Thymus (tissue), 11 donors: ENCODE measurements around the gene EHF. TPM values are rescaled to one million over a fixed set of nuclear protein-coding genes. Genes with fewer than 3 reads are reported as not detected.

Experiments used
- DNase-seq, 9 donors: peaks; one replicate each; pipeline ENCODE4 v3.0.0-alpha.2; 2013; ENCODE audit warnings: low spot score in 9 of 9, low read depth in 6 of 9, missing footprints in 1 of 9
- H3K27ac ChIP-seq, 2 donors: one replicate each; pipeline ENCODE4 v1.5.1; 2013; ENCODE audit warnings: control low read depth in 1 of 2, low read depth in 1 of 2, low read length in 1 of 2, mild to moderate bottlenecking in 1 of 2, moderate library complexity in 1 of 2
- H3K27me3 ChIP-seq, 2 donors: one replicate each; pipeline ENCODE4 v1.5.1; 2013; ENCODE audit warnings: low read length in 1 of 2; ENCODE audit not compliant: control insufficient read depth in 2 of 2, insufficient read depth in 1 of 2
- H3K36me3 ChIP-seq, 2 donors: one replicate each; pipeline ENCODE4 v1.5.1; 2013; ENCODE audit warnings: low read length in 1 of 2, mild to moderate bottlenecking in 1 of 2, moderate library complexity in 1 of 2; ENCODE audit not compliant: control insufficient read depth in 2 of 2, insufficient read depth in 2 of 2
- H3K4me1 ChIP-seq, 2 donors: one replicate each; pipeline ENCODE4 v1.5.1; 2013; ENCODE audit warnings: low read length in 2 of 2; ENCODE audit not compliant: control insufficient read depth in 2 of 2, insufficient read depth in 2 of 2
- H3K4me3 ChIP-seq, 2 donors: one replicate each; pipeline ENCODE4 v1.5.1; 2013; ENCODE audit warnings: low read length in 2 of 2, control low read depth in 1 of 2, mild to moderate bottlenecking in 1 of 2
- H3K9me3 ChIP-seq, 2 donors: one replicate each; pipeline ENCODE4 v1.5.1; 2013; ENCODE audit warnings: low read length in 1 of 2, mild to moderate bottlenecking in 1 of 2; ENCODE audit not compliant: control insufficient read depth in 2 of 2, insufficient read depth in 1 of 2
- WGBS: extraction: QIAGEN DNeasy Blood & Tissue Kit; methylation state at CpG from one replicate; pipeline ENCODE4 v1.1.7; 2013; 5-methylcytosine and 5-hydroxymethylcytosine counted together
- polyA plus RNA-seq: library from polyadenylated mRNA; stranded (reverse); fragments of 200-250 nt; gene quantifications from one replicate; pipeline ENCODE4 v1.2.3, GENCODE V29; 2013
- total RNA-seq: library from RNA; stranded (reverse); fragments of 120-200 nt; gene quantifications from one replicate; pipeline ENCODE4 v1.2.4, GENCODE V29; 2013
- donor health status: healthy.

EHF gene
- total and polyA plus RNA-seq, 2 donors: 0.76 to 2.0 TPM

DNA sequence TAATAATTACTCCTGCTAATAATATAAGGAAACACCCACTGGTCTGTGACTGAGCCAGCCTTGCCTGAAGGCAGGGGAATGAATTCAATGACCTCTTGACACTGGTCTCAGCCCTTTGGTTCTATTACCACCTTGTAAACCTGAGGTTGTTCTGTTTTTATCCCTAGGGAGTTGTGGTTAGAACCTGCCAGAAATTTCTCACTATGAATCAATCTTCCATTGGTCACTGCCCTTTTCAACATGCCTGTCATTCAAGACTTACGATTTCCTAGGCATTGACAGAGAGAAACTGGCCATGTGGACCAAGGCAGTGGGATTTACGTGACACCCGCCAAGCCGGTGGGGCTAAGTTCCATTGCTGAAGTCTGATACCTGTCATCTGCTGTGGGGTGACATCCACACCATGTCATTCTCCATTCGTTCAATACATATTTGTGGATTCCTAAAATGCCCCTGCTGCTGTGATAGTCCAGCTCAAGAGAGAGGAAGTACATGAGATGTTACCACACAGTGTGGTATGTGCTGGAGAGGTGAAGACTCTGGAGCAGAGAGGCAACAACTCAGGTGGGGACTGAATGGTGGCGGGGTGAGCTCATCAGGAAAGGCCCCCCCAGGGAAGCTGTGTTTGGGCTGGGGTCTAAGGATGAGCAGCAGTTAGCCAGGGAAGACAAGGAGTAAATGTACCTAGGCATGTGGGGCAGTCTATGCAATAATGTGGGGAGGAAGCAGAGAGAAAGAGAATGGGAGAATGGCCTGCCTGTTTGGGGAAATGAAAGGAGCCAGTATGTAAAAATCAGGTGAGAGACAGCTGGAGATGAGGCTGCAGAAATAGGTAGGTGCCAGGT, 15.2 kb upstream of the EHF start:
- WGBS: 93% methylated on average over 6 of the region's 6 CpGs
- Histone ChIP-seq H3K27me3 (no peaks in the 10 kb centered on the region), H3K36me3 (no peaks in the 10 kb centered on the region), H3K9me3 (no peaks in the 10 kb centered on the region), H3K4me3 (no peak overlapping the region), H3K27ac (no peak overlapping the region), H3K4me1 (no peaks in the 10 kb centered on the region)
- DNase-seq: no peak

DNA sequence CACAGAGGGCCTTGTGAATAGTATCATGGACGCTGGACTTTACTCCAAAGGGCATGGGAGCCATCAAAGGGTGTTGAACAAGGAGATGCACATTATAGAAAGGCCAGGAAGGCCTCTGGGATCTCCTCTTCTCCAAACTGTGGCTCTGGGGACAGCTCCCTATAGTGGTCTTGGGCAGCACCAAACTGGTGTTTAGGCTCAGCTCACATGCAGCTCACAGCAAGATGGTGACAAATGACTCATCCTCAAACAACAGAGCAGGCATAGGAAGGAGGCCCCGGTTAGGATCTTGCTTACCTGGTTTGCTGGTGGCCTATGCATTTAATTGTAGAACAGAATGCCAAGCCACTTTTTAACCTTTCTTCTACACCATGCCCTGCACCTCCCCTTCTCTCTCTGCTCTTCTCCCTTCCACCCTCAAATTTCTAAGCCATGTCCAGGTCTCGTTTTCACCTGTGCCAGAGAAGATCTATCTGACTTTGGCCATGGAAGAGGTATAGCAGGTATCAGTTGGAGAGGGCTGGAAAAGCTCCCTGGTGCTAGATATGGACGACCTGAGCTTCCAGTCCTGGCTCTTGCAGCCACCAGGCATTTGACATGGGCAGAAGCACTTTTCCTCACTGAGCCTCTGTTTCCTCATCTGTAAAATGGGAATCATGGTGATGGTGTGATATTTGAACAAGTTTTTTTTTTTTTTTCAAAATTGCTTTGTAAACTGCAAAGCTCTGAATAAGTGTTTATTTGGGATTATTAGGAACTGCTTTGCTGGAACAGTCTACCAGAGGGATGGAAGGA, 14.4 kb upstream of the EHF start:
- no peaks in the 10 kb centered on the region for H3K4me1 ChIP-seq
- no peaks in the 10 kb centered on the region for H3K36me3 ChIP-seq
- no peaks in the 10 kb centered on the region for H3K27me3 ChIP-seq
- no peak overlapping the region for H3K27ac ChIP-seq
- DNase-seq: no peak
- no peaks in the 10 kb centered on the region for H3K9me3 ChIP-seq
- H3K4me3 ChIP-seq: no peak overlapping the region
- 61% methylated on average over 4 of the region's 4 CpGs for WGBS

DNA sequence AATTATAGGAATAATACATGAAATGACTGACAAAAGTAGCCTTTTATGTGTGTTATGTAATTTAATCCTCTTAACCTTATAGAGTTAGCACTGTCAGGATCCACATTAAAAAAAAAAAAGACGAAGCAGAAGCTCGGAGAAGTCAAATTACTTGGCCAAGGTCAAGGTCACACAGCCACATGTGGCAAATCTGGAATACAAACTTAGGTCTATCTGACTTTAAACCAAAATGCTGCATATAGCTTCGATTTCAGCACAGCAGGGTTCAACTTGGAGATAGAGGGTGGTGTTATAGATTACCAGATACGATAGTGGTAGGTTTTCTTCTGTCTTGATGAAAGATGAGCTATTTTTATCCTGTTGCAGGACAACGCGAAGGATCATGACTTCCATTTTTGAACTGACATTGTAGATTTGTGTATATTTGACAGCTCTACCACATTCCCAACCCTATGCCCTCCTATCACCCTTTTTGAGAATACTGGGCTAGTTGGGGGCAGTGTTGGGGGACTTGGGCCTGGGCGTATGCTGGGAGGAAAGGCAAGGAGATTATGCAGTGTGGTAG, 11.6 kb upstream of the EHF start:
- H3K27ac ChIP-seq: no peak overlapping the region
- no peaks in the 10 kb centered on the region for H3K4me1 ChIP-seq
- no peaks in the 10 kb centered on the region for H3K36me3 ChIP-seq
- no peak overlapping the region for H3K4me3 ChIP-seq
- H3K27me3 ChIP-seq: no peaks in the 10 kb centered on the region
- no peak for DNase-seq
- no peaks in the 10 kb centered on the region for H3K9me3 ChIP-seq
- 95% methylated on average over 7 of the region's 7 CpGs for WGBS

DNA sequence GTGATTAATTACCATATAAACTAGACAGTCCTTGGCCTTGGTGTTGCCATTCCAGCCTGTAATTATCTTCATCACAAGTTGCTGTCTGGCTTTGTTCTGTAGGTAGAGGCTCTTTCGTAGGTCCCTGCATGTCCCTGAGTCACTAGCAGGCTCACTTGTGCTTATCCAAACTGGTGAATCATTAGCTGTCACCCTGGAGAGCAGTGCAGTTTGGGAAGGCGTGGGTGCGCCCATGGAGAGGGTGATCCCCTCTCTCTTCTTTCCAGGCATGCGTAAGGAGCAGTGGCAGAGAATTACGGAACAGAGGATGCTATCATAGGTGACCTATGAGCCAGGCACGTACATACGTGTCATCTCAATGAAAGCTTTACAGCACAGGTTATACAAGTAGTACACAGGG, 11.0 kb upstream of the EHF start:
- H3K4me1 ChIP-seq: no peaks in the 10 kb centered on the region
- H3K9me3 ChIP-seq: no peaks in the 10 kb centered on the region
- DNase-seq: no peak
- no peaks in the 10 kb centered on the region for H3K27me3 ChIP-seq
- H3K36me3 ChIP-seq: no peaks in the 10 kb centered on the region
- 96% methylated on average over 7 of the region's 7 CpGs for WGBS
- no peak overlapping the region for H3K27ac ChIP-seq
- no peak overlapping the region for H3K4me3 ChIP-seq

DNA sequence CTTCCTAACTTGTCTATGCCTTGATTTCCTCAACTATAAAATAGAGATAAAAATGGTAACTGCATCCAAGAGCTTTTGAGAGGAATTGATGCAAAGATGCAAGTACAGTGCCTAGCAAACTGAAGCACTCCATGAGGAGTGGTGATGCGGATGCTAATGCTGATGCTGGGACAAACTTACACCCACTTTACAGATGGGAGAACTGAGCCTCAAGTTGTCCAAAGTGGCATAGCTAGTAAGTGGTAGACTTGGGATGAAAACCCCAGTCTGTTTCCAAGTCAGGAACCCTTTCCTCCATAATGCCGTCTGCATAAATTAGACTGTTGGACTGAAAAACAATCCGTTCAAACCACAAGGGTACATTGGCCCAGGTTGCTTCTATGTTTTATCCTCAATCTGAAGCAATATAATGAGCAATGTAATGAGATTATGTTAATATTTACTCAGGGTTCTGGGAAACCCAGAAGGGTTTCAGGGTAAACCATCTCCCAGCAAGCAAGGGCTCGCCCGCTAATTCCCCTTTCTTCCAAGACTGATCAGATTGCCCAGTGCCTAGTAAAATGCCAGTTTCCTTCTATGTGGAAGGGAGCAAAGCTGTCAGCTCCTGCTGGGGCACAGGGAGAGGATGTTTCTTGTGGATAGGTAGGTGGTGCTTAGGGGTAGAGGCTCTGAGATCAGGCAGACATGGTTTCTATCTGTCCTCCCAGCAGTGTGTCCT, 10.4 kb upstream of the EHF start:
- H3K27ac ChIP-seq: no peak overlapping the region
- H3K4me1 ChIP-seq: no peaks in the 10 kb centered on the region
- no peaks in the 10 kb centered on the region for H3K36me3 ChIP-seq
- H3K9me3 ChIP-seq: no peaks in the 10 kb centered on the region
- H3K27me3 ChIP-seq: no peaks in the 10 kb centered on the region
- no peak for DNase-seq
- WGBS: 96% methylated on average over 5 of the region's 5 CpGs
- no peak overlapping the region for H3K4me3 ChIP-seq

DNA sequence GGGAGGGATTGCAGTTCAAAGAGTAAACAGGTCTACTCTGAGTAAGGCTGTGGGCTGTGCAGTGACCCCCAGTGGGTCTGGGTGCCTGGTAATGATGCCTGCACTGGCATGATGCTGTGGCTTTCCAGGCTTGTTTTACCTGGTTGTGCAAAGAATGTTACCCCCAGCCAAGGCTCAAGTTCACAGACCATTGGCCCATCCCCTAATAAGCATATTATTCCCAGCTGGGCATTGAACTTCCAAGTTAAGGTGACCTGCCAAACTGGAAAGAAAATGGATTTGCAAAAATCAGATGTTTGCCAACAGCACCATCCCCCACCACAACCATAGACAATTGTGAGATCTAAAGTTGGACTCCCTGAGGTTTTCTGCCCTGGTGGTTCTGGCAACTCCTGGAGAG, 7.9 kb upstream of the EHF start:
- Histone ChIP-seq H3K4me3 (no peak overlapping the region), H3K27me3 (no peaks in the 10 kb centered on the region), H3K36me3 (no peaks in the 10 kb centered on the region), H3K4me1 (no peaks in the 10 kb centered on the region), H3K27ac (no peak overlapping the region), H3K9me3 (no peaks in the 10 kb centered on the region)
- DNase-seq: no peak

DNA sequence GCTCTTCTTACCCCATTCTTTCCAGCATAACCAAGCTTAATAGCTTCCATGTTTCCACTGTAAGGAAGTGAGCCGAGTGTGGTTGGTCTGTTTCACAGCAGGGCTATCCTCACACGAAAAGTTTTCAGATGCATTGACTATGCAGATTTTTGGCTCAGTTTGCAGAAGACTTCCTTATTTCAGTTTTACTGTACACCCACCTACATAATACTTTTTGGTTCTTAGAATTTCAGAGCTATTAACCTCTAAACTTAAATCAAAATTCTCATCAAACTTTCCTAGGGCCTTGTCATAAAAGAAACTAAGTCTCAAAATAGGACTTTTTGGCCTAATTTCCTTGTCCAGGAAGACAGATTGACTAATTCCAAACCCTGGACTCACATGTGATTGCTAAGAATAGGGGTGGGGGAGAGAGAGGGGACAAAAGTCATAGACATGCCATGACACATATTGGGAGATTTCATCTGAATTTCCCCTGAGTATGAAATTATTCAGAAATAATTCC, 7.3 kb upstream of the EHF start:
- Histone ChIP-seq H3K27ac (no peak overlapping the region), H3K27me3 (no peaks in the 10 kb centered on the region), H3K4me3 (no peak overlapping the region), H3K36me3 (no peaks in the 10 kb centered on the region), H3K4me1 (no peaks in the 10 kb centered on the region), H3K9me3 (no peaks in the 10 kb centered on the region)
- peak in 1 of 9 donors; percentile 19 for DNase-seq
- WGBS: 25% methylated on average over 2 of the region's 2 CpGs

DNA sequence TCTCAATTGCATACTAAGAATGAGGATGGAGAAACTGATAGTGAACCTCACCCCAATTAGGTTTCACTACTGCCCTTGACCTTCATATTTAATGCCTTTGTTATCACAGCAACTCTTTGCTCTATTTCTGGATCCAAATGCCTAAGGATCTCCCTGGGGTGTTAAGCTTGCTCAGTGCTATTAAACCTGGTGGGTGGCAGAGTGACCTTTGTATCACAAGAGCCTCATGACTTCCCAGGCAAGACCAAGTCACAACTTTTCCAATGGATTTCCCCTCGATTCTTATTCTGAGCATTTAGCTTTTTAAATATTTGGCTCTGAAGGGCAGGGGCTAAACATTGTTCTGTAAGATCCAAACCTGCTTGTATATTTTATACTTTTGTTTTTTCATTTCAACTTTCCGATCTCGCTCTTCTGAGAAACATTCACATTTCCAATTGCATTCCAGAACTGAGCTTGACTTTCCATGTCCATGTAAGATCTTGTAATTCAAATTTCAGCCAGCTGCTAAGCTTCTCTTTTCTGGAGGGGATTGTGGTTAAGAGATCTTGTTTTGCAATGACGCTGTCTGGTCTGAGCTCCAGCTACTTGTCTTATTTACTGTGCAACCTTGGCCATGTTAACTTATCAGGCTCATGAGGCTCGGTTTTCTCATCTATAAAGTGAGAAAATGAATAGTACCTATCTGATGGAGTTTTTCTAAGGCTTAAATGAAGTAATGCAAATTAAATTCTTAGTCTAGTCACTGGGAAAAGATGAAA, 6.4 kb upstream of the EHF start:
- no peak overlapping the region for H3K27ac ChIP-seq
- no peaks in the 10 kb centered on the region for H3K4me1 ChIP-seq
- WGBS: 70% methylated on average over 5 of the region's 5 CpGs

More for the DNA sequence above, 6.4 kb upstream of the EHF start:
- H3K27me3 ChIP-seq: no peaks in the 10 kb centered on the region
- no peaks in the 10 kb centered on the region for H3K9me3 ChIP-seq
- peak in 1 of 9 donors; percentile 9 for DNase-seq
- H3K4me3 ChIP-seq: no peak overlapping the region
- H3K36me3 ChIP-seq: no peaks in the 10 kb centered on the region
